ENCODE measurements around the gene PSMA5.

GRCh38 chr1:109472779-109473178 is 46.5 kb upstream of the PSMA5 start:
- TF ChIP-seq CTCF (IDR thresholded peaks at IDR 0.05): no peak
- no peak for TF ChIP-seq EZH2 (IDR thresholded peaks at IDR 0.05; ENCODE audit: borderline replicate concordance, insufficient read depth, low read depth, low read length, poor library complexity, severe bottlenecking)

All from B cell (primary cell).